ENCODE measurements around the gene NUP88. TPM values are rescaled to one million over a fixed set of nuclear protein-coding genes. Genes with fewer than 3 reads are reported as not detected.

The NUP88 gene
- 52.4 and 53.8 TPM in 2 replicates for total RNA-seq

DNA sequence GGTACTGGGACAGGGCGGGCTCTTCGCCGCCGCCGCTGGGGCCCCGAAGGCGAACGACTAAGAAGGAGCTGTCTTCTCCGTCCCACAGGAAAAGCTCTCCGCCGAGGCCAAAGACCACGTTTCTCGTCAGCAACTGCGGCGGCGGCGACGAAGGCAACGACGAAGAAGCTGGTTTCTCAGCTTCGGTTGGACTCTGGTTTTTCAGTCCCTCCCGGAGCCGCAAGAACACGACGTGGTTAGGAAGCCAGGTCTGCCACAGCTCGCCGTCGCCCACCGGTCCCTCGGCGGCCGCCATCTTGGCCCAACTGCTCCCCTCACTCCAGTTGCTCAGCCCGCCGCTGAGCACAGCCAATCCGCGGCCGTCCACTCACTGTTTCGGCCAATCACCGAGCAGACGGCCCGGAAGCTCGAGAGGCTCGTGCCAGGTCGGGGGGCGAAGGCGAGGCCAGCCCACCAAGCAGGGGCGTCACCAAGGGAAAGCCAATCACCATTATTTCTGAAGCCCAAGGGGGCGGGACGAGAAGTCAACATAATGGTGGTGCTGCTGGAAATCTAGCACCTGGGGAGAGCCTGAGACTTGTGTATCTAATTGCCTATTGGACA is at the start of gene NUP88:
Gene NUP88, minus strand, starts transcription at position 307 of the 603 bp plus-strand sequence. Its CDS starts 12 bp downstream, at position 295.

DNA sequence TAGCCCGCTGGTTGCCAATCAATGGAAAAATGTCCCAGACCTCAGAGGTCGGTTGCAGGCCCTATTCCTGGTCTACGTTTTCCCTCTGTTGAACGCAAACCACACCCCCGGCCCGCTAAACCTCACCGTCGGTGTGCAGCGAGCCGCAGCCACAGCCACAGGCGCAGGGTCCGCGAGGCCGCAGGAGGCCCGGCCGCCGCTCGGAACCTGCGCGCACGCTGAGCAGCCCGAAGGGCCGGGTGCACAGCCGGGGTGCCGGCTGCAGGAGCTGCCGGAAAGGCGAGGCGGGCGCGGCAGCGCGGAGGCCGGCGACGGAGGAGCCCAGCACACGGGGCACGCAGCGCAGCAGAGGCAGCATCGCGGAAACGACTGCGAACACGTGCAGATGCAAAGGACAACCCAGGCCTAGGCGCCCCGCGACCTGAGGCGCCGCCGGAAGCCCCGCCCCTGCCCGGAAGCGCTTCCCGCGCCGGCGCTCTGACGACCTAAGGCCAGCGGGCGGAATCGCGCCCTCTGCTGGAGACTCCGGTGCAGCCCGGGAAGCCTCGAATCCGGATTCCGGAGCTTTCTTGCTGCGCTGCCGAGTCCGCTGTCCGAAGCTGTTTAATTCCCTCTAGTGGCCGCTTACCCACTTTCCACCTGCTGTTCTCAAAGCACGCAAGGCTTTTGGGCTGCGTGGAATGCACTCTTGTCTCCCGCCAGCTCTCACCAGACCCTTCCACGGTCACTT is 19.4 kb upstream of the NUP88 start, which contains the start of gene C1QBP:
Gene C1QBP, minus strand, starts transcription at position 440 of the 730 bp plus-strand sequence. Its CDS starts 82 bp downstream, at position 358.

DNA sequence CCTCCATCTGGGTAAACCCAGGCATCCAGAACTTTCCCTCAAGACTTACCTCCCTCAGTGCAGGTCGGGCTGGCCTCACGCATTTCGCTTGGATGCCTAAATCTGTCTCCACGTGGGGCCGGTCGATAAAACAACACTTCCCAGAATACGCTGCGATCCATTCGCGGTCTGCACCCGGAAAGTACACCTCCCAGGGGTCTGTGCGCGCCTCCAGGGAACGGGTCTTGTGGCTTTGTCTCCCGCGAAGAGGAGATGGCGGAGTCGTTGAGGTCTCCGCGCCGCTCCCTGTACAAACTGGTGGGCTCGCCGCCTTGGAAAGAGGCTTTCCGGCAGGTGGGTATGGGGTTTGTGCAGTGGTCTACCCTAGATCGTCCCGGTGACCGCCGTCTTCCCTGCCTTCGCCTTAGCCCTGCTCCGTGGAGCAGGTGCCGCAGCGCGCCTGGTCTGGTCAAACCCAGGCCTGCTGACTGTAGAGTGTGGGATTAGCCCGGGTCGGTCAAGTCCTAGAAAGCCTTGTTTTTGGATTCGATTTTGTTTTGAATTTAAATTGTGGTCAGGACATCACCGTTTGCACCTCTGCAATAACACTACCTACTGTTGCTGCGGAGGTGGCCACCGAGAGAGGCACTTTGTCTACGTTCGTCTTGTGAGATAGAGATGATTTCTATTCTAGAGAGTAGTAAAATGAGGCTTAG is 644 bp upstream of the NUP88 start, which contains the start of gene RPAIN:
Gene RPAIN, plus strand, starts transcription at position 224 of the 695 bp plus-strand sequence. Its CDS starts 29 bp downstream, at position 253.

Other genes starting within 250 kb of the NUP88 start
- gene ZNF594, start 227.8 kb downstream of the NUP88 start, total RNA-seq = 4.6 and 5.7 TPM in 2 replicates
- not detected in 2 replicates for gene SCIMP, start 184.8 kb downstream of the NUP88 start, total RNA-seq
- gene RABEP1, start 137.4 kb downstream of the NUP88 start, total RNA-seq = 35.6 and 56.0 TPM in 2 replicates
- 24.7 and 26.5 TPM in 2 replicates for gene RPAIN, start 520 bp upstream of the NUP88 start, total RNA-seq
- 92.9 and 119 TPM in 2 replicates for gene C1QBP, start 19.5 kb upstream of the NUP88 start, total RNA-seq
- 10.7 and 14.9 TPM in 2 replicates for gene DHX33, start 49.3 kb upstream of the NUP88 start, total RNA-seq
- 27.0 and 30.0 TPM in 2 replicates for gene DERL2, start 66.5 kb upstream of the NUP88 start, total RNA-seq
- 10.5 and 12.1 TPM in 2 replicates for gene MIS12, start 66.9 kb upstream of the NUP88 start, total RNA-seq
- 39.4 and 48.0 TPM in 2 replicates for gene NLRP1, start 164.8 kb upstream of the NUP88 start, total RNA-seq